GM20431 (cell line): ENCODE data around the gene FAHD1.

ENCODE experiments used
- in situ Hi-C: fragments of 300-500 bp; cut with MseI, MboI; formaldehyde crosslinking; loops from one replicate; pipeline ENCODE4 v1.15.0; 2020; ENCODE audit warnings: low sequenced_read_pairs; ENCODE audit not compliant: unreplicated experiment

Gene FAHD1

DNA sequence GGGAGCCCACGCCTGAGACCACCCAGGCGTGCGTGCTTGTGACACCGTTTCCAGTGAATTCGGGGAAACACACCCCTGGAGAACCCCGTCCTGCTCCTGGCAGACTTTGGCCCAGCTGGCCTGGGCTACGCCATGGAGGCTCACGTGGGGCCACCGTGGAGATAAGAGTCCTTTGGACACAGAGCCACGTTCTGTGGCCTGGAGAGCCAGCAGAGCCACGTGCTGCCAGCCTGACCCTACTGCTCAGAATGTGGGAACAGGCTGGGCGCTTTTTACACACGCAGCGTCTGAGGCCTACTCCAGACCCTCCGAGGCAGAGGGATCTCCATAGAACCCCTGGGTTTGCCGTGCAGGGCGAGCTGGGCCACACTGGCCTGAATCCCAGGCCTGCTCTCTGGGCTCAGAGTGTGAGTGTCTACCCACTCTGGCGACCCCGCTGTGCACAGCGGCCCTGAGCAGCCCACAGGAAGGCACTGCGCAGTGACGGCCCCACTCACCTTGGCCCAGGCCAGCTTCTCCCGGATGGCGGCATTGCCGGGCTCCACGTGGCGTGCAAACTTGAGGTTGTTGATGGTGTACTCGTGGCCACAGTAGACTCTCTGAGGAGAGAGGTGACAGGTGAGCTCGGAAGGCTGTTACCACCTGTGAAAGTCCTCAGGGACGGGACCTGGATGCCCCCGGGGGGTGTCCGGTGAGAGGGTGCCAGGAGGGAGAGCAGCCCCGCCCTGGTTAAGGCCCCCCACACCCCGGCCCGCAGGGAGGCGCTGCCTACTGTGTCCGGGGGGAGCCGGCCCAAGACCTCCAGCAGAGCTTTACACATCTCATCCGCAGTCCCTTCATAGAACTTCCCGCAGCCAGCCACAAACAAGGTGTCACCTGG is 10.4 kb upstream of the FAHD1 start:
- in situ Hi-C loops = no loop called here

GRCh38 chr16:1817276-1817589 is 9.8 kb upstream of the FAHD1 start:
- in situ Hi-C loops = no loop called here

DNA sequence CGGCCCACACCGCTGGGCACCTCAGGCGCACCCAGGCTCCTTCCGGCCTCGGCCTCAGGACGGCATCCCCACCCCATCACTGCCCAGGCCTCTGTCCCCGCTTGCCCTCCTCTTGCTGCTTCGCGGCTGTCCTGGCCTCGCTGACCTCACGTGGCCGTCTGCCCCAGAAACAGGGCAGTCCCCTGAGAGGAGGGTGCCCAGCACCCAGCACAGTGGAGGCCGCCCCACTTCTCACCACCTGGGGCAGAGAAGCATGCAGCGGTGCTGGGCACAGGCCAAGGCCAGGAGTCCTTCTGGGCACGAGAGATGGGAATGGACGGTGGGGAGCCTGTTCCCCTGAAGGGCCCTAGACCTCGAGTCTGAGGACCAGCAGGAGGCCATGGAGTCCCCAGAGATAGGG is 9.3 kb upstream of the FAHD1 start:
- in situ Hi-C loops = no loop called here

GRCh38 chr16:1818204-1818872 is 8.7 kb upstream of the FAHD1 start:
- in situ Hi-C loops = no loop called here

GRCh38 chr16:1818873-1819525 is 8.0 kb upstream of the FAHD1 start:
- in situ Hi-C loops = no loop called here

DNA sequence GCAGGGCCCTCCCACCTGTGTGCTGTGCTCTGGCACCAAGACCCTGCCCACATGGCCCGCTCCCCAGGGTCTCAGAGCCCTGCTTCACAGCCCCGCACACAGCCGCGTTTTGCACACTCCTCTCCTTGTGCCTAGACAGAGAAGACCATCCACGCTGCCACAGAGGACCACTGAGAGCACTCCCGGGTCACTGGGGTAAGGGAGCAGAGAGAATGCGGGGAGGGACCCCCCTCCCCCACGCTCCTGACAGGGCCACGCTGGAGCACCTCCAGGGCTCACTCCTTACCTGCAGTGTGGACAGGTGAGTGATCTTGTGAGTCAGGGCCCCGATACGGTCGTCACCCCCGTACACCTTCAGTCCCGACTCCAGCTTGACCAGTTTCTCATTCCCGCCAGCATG is 7.4 kb upstream of the FAHD1 start:
- in situ Hi-C loops = no loop called here

GRCh38 chr16:1820096-1820945 is 6.7 kb upstream of the FAHD1 start:
- in situ Hi-C loops = no loop called here

DNA sequence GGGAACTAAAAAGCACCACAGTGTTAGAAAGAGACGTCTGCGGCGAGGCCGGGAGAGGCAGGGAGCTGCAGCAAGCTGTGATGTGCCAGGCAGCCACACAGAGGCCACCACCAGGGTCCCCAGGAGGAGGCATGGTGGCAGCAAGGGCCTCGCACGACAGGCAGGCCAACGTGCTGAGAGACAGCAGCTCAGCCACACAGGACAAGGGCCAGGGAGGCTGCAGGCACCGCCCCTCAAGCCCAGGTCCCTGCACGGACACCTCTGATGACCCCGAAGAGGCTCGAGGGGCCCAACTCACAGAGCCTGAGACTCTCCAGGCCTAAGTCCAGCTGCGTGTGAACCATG is 6.1 kb upstream of the FAHD1 start:
- in situ Hi-C loops = no loop called here

GRCh38 chr16:1821861-1822611 is 5.0 kb upstream of the FAHD1 start:
- in situ Hi-C loops = no loop called here

- in situ Hi-C loops = no loop called here
These were observed 4.2 kb upstream of the FAHD1 start for GRCh38 chr16:1822801-1823200.

- in situ Hi-C loops = no loop called here
These were observed 3.2 kb upstream of the FAHD1 start for GRCh38 chr16:1823821-1824220.

GRCh38 chr16:1825381-1825863 is 1.6 kb upstream of the FAHD1 start:
- in situ Hi-C loops = no loop called here

DNA sequence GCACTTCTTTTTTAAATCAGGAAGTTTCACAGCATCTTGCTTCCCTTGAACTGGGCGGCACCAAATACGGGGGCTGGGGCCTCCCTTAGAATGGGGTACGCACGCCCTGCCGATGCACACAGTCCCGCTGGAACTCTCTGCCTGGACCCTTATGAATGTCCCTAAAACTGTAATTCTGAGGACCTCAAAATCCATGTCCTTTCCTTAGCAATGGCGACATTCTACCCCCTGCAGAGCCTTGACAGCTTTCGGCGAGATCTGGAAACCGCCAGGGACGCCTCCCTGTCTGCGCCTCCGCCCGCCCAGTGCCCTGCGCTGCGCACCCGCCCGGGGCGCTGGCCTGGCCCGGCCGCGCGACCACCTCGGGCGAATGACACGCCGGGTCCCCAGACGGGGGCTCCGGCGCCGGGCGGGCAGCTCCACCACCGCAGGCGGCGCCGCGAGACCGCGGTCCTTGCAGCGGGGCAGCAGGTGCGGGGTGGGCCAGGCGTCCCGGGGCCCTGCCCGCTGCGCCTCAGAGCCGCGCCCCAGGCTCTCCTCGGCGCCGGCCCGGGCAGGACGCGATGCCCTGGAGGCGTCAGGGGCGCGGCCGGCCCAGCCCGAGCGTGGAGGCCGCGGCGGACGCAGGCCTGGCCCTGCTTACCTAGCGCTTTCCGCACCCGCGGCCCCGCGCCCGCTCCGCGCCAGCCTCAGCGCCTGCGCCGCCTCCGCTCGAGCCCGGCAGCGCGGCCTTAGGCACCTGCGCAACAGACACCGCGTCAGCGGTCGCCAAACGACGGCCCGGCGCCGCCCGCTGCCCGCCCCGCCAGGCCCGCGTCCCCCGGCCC is 929 bp upstream of the FAHD1 start:
- in situ Hi-C loops = no loop called here

GRCh38 chr16:1828645-1829410 is 1.8 kb downstream of the FAHD1 start:
- in situ Hi-C loops = no loop called here

GRCh38 chr16:1830213-1830612 is 3.2 kb downstream of the FAHD1 start:
- in situ Hi-C loops = no loop called here

- in situ Hi-C loops = no loop called here
These were observed 4.4 kb downstream of the FAHD1 start for GRCh38 chr16:1831186-1832075.

- in situ Hi-C loops = no loop called here
These were observed 5.9 kb downstream of the FAHD1 start for GRCh38 chr16:1832838-1833454.
